NCI-H1105 (cell line): ENCODE results near the gene MCTP1.
A peak's percentile ranks its signal among the peaks of the same experiment; 100 is the strongest.

Experiments used
- DNase-seq: peaks from one replicate; lab custom pipeline; 2025; lab: John Stamatoyannopoulos, UW

Gene MCTP1

DNA sequence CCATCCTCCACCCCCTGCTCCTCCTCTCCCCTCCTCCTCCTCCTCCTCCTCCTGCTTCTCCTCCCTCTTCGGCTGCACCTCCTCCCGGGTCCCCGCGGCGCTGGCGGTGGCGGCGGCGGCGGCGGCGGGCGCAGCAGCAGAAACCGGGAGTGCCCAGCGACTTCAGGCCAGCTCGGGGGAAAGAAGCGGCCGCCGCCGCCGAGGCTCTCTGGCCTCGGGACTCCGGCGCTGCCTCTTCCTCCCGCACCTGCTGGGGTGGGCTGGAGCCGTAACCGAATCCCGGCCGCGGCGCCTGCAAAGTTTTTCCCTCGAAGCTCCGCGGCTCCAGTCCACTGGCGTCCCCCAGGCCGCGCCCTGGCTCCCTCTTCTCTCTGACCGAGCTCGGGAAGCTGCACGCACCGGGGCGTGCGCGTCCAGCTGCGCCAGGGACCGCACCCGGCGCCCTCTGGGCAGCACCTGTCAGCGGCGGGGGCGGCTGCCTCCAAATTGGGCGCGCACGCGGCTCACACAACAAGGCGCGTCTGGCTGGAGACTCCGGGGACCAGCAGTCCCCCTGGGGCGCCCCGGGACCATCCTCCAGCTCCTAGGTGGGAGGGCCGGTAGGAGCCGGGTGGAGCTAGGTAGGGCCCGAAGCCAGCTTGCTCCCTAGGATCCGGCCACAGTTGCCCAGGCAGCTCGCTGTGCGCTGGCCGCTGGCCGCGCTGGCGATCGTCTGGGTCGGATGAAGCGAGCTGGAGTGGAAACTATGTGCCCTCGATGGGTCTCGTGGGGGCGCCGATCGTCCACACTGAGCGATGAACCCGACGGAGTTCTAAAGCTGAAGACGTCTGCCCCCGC is at the start of gene MCTP1:
Gene MCTP1 (minus strand): TSS at position 523 of the 837 bp plus-strand sequence.
- DNase-seq, result peak; percentile 25

DNA sequence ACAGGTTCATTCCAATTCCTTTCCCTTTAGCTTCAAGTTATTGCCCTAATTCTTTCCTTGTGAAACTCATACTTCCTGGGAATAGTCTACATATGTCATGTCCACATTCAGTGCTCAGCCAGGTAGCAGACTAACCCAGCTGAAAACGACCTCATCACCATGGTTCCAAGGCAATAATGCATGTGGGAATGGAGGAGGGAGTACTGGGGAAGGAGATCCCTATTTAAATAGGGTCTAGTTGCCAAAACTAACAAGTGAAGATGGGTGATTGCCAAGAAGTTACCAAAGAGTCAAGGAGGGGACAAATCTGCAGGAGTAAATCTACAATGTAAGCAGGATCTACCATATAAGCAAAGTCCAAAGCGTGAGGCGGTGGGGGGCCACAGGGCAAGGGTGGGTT is 47.3 kb upstream of the MCTP1 start:
- DNase-seq, result no peak

DNA sequence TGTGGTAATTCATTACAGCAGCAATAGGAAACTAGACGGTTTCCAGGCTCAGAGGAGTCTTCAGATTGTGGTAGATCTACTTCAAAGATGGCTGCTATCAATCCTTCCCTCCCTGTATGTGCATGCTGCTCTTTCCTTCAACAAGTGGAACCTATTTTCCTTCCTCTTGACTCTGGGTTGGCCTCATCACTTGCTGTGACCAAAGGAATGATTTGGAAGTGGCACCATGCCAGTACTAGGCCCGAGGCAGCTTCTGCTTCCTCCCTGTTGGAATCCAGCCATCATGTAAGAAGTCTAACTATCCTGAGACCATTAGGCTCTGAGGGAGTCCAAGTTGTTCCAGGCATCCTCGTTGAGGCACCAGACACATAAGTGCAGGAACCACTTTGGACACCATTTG is 46.5 kb upstream of the MCTP1 start:
- no peak for DNase-seq

DNA sequence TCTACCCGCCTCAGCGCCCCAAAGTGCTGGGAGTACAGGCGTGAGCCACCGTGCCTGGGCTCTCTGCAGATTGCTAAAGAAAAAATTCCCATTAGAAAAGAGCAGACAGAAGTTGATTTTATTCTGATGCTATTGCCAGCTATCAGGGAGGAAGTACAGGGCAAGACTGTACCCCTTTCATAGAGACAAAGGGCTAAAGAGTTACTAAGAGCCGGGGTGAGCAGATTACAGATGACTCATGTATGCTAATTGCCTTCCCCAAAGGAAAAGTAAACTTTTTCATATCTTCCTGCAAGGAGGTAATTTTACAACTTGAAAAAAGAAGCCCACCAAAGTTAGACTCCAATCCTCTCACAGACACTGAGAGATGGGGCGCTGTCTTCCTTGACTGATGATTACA is 42.3 kb upstream of the MCTP1 start:
- no peak for DNase-seq

DNA sequence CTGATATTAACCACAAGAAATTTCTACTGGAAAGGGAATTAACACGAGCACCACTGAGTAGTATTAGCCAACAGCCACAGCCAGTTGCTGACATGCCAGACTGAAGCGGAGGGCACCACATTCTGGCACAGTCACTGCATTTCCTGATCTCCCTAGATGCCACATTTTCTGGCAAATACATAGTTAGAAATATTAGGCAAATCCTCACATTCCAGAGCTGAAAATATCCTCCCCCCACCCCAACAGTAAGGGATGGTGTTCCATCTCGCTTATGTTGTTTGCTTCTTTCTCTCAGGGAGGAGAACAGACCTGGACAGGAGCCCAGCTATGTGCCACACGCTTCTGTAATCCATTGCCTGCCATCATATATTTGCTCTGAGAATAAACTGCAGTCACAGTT is 32.8 kb upstream of the MCTP1 start:
- DNase-seq, result no peak

DNA sequence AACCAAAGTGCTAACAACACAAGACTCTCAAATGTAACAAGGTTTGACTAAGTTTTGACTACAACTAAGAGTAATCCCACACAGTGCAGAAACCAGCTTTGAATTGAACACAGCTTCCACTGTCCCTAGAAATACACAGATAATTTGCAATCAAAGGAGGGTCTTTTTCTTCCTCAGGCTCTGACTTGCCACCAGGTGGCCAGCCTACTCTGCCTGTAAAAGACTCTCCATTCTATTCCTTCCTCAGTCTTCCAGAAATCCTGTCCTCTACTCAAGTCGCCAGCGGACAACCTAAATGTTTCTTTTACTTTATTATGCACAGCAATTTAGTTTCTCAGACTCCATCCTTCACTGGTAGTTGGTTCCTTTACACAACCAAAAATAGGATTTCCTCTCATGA is 32.2 kb upstream of the MCTP1 start:
- no peak for DNase-seq

DNA sequence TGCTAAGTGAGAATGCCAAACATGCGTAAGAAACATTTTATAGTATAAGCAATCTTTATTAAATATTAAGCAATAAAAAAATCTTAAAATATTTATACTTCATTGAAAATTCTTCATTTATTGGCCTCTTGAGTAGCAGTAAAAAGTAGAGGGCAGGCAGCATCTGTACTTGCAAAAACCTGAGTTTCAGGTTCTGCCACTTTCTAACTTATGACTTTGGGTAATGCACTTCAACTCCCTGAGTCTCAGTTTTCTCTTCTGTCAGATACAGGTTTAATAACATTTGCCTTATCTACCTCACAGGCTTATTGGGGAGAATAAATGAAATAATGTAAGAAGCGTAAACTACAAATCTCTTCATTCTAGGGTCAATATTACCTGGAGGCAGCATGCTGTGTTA is 19.8 kb upstream of the MCTP1 start:
- DNase-seq, result no peak

DNA sequence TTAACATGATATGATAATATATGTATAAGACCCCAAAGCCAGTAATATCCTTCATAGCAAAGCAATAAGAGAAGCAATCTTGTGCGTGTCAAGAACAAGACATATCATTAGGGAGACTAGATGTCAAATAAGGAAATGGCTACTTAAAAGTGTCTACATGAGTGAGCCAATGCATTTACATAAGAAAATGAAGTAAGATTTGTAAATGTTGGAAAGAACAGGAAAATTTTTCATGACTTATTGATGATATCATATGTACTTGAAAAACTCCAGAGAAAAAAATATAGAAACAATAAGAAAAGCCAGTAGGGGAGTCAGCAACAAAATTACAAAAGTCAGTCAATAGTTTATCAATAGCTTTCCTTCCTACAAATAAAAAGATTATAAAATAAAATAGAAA is 13.8 kb upstream of the MCTP1 start:
- DNase-seq, result no peak

DNA sequence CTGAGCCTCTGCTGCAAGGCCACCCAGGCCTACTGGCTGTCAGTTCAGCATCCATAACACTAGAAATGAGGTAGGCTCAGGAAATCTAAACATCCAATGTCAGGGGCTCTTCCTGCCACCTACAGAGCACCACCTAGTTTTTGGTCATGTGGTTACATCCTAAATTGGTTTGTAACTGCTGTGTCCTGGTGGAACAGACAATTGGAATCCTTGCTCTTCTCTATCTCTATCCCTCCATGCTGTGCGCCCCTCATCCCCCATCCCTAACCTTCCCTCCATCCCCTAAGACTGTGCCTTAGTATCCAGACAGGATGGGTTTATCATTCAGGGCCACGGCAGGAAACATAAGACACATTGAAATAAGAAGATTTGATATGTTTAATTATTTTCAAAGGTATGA is 11.4 kb upstream of the MCTP1 start:
- no peak for DNase-seq

DNA sequence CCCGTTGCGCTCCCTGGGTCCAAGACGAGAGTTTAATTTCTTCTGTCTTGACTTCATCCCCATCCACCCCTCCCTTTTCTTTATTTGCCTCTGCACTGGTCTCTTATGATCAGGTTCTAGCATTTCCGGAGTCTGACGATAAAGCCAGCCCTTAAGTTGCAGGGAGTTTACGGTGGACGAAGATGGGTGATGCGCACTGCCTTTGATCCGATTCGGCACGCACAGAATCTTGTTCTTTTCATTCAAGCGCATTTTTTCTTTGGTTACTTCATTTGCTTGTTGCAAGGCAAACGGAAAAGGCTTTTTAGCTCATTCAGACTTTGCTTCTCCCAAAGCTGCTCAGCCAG is 488 bp upstream of the MCTP1 start:
- no peak for DNase-seq

DNA sequence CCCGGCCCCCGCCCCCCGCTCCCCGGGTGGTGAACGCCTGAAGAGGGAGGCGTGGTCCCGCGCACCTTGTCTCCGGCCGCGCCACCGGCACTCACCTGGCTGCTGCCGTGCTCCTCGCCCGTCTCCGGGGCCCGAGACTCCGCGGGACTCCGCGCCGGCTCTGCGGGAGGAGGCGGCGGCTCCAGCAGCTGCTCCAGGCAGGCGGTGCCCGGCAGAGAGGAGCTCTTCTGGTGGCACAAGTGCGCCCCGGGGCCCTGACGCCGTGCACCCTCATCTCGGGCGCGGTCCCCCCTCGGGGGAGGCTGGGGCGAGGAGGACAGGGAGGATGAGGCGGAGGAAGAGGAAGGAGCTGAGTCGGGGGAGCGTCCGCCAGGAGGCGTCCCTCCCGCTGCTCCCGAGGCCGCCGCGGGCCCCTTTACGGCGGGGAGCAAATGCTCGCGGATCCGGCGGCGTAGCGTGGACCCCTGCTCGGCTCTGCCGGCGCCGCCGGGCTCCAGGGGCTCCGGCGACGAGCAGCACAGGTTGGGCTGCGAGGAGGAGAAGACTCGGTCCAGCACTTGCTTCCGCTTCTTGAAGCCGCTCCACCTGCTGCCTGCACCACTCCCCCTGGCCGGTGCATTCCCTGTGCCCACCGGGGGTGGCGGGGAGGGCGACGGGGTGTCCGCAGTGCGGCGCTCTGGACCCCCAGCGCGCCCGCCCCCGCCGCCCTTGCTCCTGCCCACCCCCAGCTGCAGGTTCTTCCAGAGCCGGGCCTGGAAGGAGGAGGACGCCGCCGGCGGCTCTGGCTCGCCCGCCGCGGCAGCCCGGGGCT is 928 bp downstream of the MCTP1 start:
- DNase-seq, result peak; percentile 48

DNA sequence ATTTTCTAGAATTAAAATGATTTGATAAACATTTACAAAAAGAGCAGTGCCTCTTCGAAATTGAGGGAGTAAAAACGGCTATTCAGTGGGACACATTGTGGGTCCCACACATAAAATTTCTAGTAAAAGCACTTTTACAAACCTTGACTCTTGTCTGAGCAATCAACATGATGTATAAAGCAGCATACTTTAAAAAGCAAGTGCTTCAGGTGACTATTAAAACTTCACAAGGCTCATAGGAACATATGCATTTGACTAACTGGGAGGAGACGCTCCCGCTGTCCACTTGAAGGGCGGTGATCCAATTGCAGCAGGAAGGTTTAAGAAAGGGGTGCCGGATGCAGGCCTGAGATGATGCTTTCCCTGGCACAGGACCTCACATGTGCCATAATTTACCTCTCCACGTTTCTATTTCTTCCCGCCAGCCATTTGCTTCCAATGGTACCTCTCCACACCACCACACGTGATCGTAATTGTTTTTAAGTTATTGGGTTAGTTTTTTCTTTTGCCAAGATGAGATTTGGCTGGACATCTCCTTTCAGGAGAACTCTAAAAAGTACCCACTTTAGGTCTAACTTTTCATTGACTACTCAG is 1.8 kb downstream of the MCTP1 start:
- DNase-seq, result no peak

DNA sequence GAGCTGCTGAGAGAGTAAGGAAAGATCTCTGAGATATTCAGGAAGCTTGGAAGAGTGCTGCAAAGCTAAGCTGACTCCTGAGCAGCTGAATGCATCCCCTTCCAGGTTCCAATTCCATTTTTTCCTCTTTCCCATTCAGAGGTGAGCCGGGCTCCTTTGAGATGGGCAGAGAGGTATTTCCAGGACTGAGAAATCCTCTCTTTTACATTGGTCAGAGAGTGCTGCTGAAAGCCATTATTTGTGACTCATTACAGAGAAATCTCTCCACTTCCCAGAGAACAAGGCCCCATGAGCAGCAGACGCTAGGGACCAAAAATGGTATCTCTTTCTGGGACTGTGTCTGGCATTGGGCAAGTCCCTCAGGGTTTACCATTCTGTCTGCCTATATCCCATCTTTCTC is 3.7 kb downstream of the MCTP1 start:
- no peak for DNase-seq

DNA sequence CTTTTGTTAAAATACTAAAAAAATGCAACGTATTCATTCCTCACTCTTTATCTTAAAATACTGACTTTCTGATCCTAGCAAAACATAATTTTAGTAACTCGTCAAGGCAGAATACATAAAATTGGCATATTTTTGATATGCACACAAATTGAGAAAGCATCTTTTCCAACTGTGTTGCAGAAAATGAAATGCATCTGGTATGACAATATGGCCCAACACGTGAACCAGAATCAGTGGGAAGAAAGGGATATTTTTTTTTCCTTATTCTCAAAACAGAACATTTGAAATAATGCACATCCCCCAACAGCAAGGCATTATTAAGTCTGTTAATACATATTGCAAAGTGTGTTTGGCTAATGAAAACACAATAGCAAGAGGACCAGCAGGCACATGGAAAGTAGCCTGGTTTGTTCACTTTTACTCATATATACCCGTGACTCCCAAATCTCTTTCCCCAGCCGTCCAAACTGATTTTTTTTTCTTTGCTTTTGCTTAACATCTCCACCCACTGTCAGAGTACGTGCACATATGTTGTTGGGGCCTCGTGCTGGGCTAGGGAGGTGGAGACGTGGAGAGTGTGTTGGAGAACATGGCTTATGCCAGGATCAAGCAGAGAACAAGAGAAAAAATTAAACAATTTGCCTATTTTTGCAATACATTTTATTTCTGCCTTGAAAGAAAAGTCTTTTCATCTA is 4.3 kb downstream of the MCTP1 start:
- no peak for DNase-seq

DNA sequence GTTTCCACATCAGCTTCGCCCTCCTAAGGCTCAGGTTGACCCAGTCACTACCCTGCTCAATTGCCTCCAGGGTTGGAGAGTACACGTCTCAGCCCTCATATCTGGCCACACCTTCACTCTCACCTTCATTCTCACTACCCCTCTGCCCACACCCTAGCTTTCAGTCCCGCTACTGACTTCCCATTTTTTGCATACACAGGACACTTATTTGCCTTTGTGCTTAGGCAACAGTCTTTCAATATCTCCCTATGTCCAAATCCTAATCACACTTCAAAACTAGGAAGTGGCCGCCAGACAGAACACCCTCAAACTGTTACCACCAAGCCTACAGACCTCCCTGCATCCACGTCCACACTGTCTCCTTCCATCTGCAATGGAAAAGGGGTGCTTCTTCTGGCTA is 10.9 kb downstream of the MCTP1 start:
- DNase-seq, result no peak

DNA sequence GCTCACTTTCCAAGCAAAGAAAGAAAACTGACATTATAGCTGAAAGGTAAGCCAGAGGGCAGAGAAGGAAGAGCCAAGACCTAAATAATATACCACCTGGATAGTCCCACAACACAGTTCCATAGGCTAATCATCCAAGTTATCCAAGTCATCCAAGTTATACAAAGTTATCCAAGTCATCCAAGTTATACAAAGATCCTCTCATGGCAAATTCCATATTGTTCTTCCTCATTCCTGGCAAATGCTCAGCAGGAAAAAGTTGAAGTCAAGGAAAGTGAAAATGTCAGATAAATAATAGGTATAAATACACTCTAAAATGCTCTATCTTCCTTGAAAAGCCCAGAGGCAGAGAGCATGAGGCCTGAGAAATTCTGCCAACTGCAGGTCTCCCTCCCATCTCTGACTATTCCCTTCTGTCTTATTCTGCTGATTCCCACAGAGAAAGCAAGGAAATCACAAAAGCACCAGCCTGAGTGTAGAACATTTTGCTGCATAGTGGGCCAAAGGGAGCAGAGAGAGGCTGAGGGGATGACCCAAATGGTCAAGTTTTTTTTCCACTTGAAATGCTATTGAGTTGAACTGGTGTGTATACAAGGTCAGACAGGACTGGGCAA is 12.5 kb downstream of the MCTP1 start:
- no peak for DNase-seq

DNA sequence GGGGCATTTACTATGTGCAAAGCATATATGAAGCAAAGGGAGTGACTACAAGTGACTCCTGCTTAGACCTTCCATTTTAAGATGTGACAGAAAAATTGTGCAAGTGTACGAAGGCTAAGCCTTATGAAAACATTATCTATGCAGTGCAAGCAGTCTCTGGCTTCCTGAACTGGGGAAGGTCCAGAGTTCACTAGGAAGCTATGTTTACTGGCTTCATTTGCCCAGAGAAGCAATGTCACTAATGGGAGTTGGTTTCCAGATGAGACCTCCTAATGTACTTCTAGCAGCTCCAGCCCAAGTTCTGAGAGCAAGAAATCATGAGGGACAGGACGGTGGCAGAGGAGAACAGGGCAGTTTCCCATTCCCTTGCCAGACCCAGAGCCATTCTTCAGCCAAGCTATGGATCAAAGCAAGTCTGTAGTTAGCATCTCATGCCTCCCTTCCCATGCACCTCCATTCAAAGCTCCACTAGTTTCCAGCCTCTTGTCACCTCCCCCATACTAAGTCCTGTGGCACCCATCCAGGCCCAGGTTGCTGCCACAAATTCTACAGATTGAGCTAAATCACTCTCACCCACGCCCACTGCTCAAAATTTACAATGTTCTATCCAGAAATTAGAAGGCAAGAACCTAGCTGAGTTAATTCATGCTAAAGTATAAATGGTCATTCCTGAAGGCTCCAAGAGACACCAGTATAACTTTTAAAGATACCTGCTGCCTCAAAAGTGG is 21.8 kb downstream of the MCTP1 start:
- no peak for DNase-seq

DNA sequence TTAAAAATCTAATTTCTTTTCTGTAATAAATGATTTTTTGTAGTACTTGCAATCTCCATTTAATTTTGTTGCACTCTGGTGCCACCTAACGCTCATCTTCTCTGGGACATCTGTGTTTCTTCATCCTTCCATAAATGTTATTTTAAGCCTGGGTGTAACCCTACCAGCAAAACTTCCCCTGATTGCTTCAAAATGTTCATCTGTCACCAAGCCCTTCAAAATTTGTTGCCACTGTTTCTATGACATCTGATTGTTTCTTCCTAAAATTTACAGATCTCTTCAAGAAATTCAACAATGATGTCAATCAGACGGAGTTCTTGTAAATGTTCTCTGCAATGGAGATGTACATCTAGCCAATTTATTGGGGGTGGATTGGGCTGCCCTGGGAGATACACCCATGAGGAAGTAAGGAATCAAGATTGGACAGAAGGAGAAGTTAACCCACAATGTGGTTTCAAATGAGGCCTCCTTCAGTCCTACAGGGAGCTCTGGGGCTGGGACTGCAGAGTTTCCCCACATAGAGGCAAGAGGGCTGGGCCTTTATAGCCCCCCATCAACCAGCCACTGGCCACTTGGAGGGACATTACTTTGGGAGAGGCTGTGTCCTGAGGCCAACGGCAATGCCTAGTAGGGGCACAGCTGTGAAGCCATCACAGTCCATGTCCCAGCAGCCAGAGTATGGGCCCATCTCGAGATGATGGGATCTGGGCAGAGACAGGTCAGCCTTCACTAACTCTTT is 23.3 kb downstream of the MCTP1 start:
- no peak for DNase-seq

DNA sequence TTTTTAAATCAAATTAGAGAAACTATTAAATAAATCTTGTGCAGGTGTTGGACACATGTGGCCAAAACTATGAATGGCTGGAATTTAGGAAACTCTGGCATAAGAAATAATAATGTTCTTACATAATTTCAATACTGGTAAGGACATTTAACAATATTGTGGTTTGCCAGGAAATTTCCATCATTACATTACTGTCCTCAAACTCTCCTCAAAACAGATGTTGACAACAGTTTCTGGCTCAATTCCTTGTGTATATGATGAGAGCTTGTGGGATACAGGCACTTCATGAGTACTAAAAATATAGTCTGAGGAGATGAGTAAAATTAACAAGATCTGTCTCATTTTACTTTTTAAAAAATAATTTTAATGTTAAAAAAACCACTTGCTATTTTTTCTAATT is 27.9 kb downstream of the MCTP1 start:
- no peak for DNase-seq

DNA sequence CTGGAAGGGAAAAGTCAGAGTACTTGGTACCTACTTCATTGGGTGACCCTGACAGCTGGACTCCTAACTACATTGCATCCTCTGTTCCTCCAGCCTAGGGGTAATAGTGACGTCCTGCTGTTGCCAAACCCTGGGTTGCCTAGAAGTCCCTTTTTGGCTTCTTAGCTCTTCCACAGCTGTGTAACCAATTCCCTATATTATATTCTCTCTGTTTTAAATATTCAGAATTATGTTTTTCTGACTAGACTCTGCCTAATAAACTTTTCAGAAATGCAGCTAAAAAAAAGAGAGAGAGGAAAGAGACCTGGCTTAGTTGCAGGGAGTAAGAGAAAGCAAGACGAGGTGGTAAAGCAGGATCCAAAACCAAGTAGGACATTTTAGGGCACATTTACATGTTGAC is 28.4 kb downstream of the MCTP1 start:
- no peak for DNase-seq

DNA sequence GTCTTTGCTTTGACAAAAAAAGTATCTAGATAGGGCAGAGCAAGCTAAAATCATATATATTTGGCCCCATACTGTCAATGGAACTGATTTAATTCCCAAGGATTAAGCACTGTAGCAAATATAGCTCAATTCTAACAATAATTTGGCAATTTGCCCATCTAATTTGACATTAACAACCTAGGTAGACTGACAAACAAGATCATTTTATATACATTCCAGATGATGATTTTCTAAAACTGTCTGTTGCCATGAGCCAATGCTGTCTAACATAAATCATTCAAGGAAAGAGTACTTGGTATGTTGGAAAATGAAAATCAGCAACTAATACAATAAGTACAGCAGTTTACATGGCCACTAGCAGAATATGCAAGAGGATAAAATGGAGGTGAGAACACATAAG is 32.1 kb downstream of the MCTP1 start:
- no peak for DNase-seq
